Neural progenitor cell (in vitro differentiated cells): ENCODE results near the gene RASEF.

Experiments
- EZH2 ChIP-seq: fragments of 200-600 bp; sonication (generic); IDR thresholded peaks from 2 replicates; pipeline ENCODE4 v1.6.1; 2017; ENCODE audit warnings: antibody characterized with exemption, mild to moderate bottlenecking, moderate library complexity
- TF ChIP-seq, protein P1 (sequence below): fragments of 200-600 bp; sonication (generic); IDR thresholded peaks from 2 replicates; pipeline ENCODE4 v1.5.1; 2017; ENCODE audit warnings: antibody characterized with exemption, mild to moderate bottlenecking

GRCh38 chr9:83034026-83034425 is 28.9 kb downstream of the RASEF start:
- TF ChIP-seq, protein P1, sequence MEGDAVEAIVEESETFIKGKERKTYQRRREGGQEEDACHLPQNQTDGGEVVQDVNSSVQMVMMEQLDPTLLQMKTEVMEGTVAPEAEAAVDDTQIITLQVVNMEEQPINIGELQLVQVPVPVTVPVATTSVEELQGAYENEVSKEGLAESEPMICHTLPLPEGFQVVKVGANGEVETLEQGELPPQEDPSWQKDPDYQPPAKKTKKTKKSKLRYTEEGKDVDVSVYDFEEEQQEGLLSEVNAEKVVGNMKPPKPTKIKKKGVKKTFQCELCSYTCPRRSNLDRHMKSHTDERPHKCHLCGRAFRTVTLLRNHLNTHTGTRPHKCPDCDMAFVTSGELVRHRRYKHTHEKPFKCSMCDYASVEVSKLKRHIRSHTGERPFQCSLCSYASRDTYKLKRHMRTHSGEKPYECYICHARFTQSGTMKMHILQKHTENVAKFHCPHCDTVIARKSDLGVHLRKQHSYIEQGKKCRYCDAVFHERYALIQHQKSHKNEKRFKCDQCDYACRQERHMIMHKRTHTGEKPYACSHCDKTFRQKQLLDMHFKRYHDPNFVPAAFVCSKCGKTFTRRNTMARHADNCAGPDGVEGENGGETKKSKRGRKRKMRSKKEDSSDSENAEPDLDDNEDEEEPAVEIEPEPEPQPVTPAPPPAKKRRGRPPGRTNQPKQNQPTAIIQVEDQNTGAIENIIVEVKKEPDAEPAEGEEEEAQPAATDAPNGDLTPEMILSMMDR, result no peak
- TF ChIP-seq EZH2, result no peak
